IPS-20b (cell line): ENCODE results near the gene E2F1.

Source experiments
- H3K27ac ChIP-seq: one replicate; pipeline ENCODE4 v1.5.1; 2013; ENCODE audit warnings: low read length
- H3K27me3 ChIP-seq: 2 replicates; pipeline ENCODE4 v1.6.1; 2013; ENCODE audit warnings: mild to moderate bottlenecking, low read length, inconsistent platforms; ENCODE audit not compliant: insufficient read depth
- H3K36me3 ChIP-seq: 2 replicates; pipeline ENCODE4 v1.6.1; 2013; ENCODE audit warnings: low read depth, mild to moderate bottlenecking, inconsistent platforms, low read length, moderate library complexity; ENCODE audit not compliant: insufficient read depth
- H3K4me1 ChIP-seq: 2 replicates; pipeline ENCODE4 v1.6.1; 2013; ENCODE audit warnings: mild to moderate bottlenecking, control low read depth, inconsistent platforms, low read length, moderate library complexity; ENCODE audit not compliant: insufficient read depth
- H3K4me3 ChIP-seq: 2 replicates; pipeline ENCODE4 v1.5.1; 2013; ENCODE audit warnings: mild to moderate bottlenecking, low read length, inconsistent platforms
- H3K9ac ChIP-seq: 2 replicates; pipeline ENCODE4 v1.6.1; 2013; ENCODE audit warnings: low read depth, mild to moderate bottlenecking, inconsistent platforms, low read length, moderate library complexity
- H3K9me3 ChIP-seq: 2 replicates; pipeline ENCODE4 v1.6.1; 2013; ENCODE audit warnings: mild to moderate bottlenecking, low read depth, low read length, inconsistent platforms; ENCODE audit not compliant: insufficient read depth

The E2F1 gene

GRCh38 chr20:33693741-33694638, 7.8 kb upstream of the E2F1 start:
- Histone ChIP-seq H3K27me3 (peaks cover 11% of the 10 kb centered on the region; the same call in 1 of the 2 replicates), H3K9ac (no peak overlapping the region), H3K4me3 (no peak overlapping the region), H3K9me3 (no peaks in the 10 kb centered on the region), H3K36me3 (no peaks in the 10 kb centered on the region), H3K27ac (no peak overlapping the region), H3K4me1 (peaks cover 8% of the 10 kb centered on the region; the same call in 1 of the 2 replicates)

- H3K27me3 ChIP-seq, result peaks cover 16% of the 10 kb centered on the region; the same call in 1 of the 2 replicates
- H3K36me3 ChIP-seq, result no peaks in the 10 kb centered on the region
- H3K9ac ChIP-seq, result no peak overlapping the region
- H3K4me1 ChIP-seq, result peaks cover 8% of the 10 kb centered on the region; the same call in 1 of the 2 replicates
- H3K9me3 ChIP-seq, result no peaks in the 10 kb centered on the region
- no peak overlapping the region for H3K4me3 ChIP-seq
- no peak overlapping the region for H3K27ac ChIP-seq
These were observed 7.1 kb upstream of the E2F1 start for GRCh38 chr20:33693289-33693688.

GRCh38 chr20:33689973-33690372, 3.8 kb upstream of the E2F1 start:
- no peaks in the 10 kb centered on the region for H3K9me3 ChIP-seq
- peaks cover 11% of the 10 kb centered on the region; the same call in 1 of the 2 replicates for H3K4me1 ChIP-seq
- H3K27ac ChIP-seq, result no peak overlapping the region
- no peaks in the 10 kb centered on the region for H3K36me3 ChIP-seq
- no peak overlapping the region for H3K4me3 ChIP-seq
- peaks cover 17% of the 10 kb centered on the region; the same call in 1 of the 2 replicates for H3K27me3 ChIP-seq
- H3K9ac ChIP-seq, result no peak overlapping the region

GRCh38 chr20:33689493-33689892, 3.3 kb upstream of the E2F1 start:
- Histone ChIP-seq H3K27ac (no peak overlapping the region), H3K27me3 (peaks cover 17% of the 10 kb centered on the region; the same call in 1 of the 2 replicates), H3K36me3 (no peaks in the 10 kb centered on the region), H3K4me3 (no peak overlapping the region), H3K9me3 (no peaks in the 10 kb centered on the region), H3K9ac (no peak overlapping the region), H3K4me1 (peaks cover 11% of the 10 kb centered on the region; the same call in 1 of the 2 replicates)

- Histone ChIP-seq H3K4me1 (peaks cover 14% of the 10 kb centered on the region; the same call in 1 of the 2 replicates), H3K4me3 (no peak overlapping the region), H3K27me3 (peaks cover 17% of the 10 kb centered on the region; the same call in 1 of the 2 replicates), H3K9ac (no peak overlapping the region), H3K27ac (no peak overlapping the region), H3K9me3 (no peaks in the 10 kb centered on the region), H3K36me3 (no peaks in the 10 kb centered on the region)
These were observed 2.8 kb upstream of the E2F1 start for GRCh38 chr20:33688938-33689424.

GRCh38 chr20:33687993-33688937, 2.1 kb upstream of the E2F1 start:
- peaks cover 9% of the 10 kb centered on the region; the same call in 1 of the 2 replicates for H3K4me1 ChIP-seq
- H3K9me3 ChIP-seq, result no peaks in the 10 kb centered on the region
- H3K27me3 ChIP-seq, result peaks cover 17% of the 10 kb centered on the region; the same call in 1 of the 2 replicates
- no peak overlapping the region for H3K9ac ChIP-seq
- H3K27ac ChIP-seq, result no peak overlapping the region
- H3K4me3 ChIP-seq, result no peak overlapping the region
- H3K36me3 ChIP-seq, result no peaks in the 10 kb centered on the region

GRCh38 chr20:33687370-33687915, 1.3 kb upstream of the E2F1 start:
- no peak overlapping the region for H3K27ac ChIP-seq
- H3K9me3 ChIP-seq, result no peaks in the 10 kb centered on the region
- H3K27me3 ChIP-seq, result peaks cover 17% of the 10 kb centered on the region; the same call in 1 of the 2 replicates
- peaks cover 5% of the 10 kb centered on the region; the same call in 1 of the 2 replicates for H3K36me3 ChIP-seq
- H3K4me1 ChIP-seq, result peaks cover 6% of the 10 kb centered on the region; the same call in 1 of the 2 replicates
- H3K9ac ChIP-seq, result no peak overlapping the region
- no peak overlapping the region for H3K4me3 ChIP-seq

- peak overlapping the region; percentile 60; the same call in 1 of the 2 replicates for H3K9ac ChIP-seq
- peaks cover 17% of the 10 kb centered on the region; the same call in 1 of the 2 replicates for H3K27me3 ChIP-seq
- no peaks in the 10 kb centered on the region for H3K9me3 ChIP-seq
- H3K4me3 ChIP-seq, result peak overlapping the region; percentile 49
- no peak overlapping the region for H3K27ac ChIP-seq
- H3K36me3 ChIP-seq, result peaks cover 6% of the 10 kb centered on the region; the same call in 1 of the 2 replicates
- peaks cover 6% of the 10 kb centered on the region; the same call in 1 of the 2 replicates for H3K4me1 ChIP-seq
These were observed 790 bp upstream of the E2F1 start for GRCh38 chr20:33686984-33687366.

- Histone ChIP-seq H3K4me1 (peaks cover 6% of the 10 kb centered on the region; the same call in 1 of the 2 replicates), H3K27ac (peak overlapping the region; percentile 5)
These were observed 671 bp downstream of the E2F1 start for GRCh38 chr20:33685328-33686099.

GRCh38 chr20:33684533-33685327, 1.5 kb downstream of the E2F1 start:
- H3K9ac ChIP-seq, result peak overlapping the region; percentile 90; the same call in 1 of the 2 replicates
- peaks cover 6% of the 10 kb centered on the region; the same call in 1 of the 2 replicates for H3K4me1 ChIP-seq
- peak overlapping the region; percentile 94 for H3K4me3 ChIP-seq
- H3K27me3 ChIP-seq, result peaks cover 13% of the 10 kb centered on the region; the same call in 1 of the 2 replicates
- no peaks in the 10 kb centered on the region for H3K9me3 ChIP-seq
- H3K27ac ChIP-seq, result no peak overlapping the region
- peaks cover 16% of the 10 kb centered on the region; the same call in 1 of the 2 replicates for H3K36me3 ChIP-seq

More at GRCh38 chr20:33685328-33686099, 671 bp downstream of the E2F1 start:
- Histone ChIP-seq H3K36me3 (peaks cover 8% of the 10 kb centered on the region; the same call in 1 of the 2 replicates), H3K4me3 (peak overlapping the region; percentile 94), H3K27me3 (peaks cover 17% of the 10 kb centered on the region; the same call in 1 of the 2 replicates), H3K9me3 (no peaks in the 10 kb centered on the region), H3K9ac (peak overlapping the region; percentile 90)
